Stimulated activated CD8-positive, alpha-beta memory T cell treated with anti-CD3 and anti-CD28 coated beads, Interleukin-12 subunit alpha, Interleukin-12 subunit beta, amount 100 ng/mL, for 24 hours (primary cell): ENCODE data around the gene PTPRT.

Experiments used
- DNase-seq: peaks from one replicate; pipeline ENCODE4 v3.0.0-alpha.2; 2020; ENCODE audit errors: extremely low read depth

Gene PTPRT

DNA sequence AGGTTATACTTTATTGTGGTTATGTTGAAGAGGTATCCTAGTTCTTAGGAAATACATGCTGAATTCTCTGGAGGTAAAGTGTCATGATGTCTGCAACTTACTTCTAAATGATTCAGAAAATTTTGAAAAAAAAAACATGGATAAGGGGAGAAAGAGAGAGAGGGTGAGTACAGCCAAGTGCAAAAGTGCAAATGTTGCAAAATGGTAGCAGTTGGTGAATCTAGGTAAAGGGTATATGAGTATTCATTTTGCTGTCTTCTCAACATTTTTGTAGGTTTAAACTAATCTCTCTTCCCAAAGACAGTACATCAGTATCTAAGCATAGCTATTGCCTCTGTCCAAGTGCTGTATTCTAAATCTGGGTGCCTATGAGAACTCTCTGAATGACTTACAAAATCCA is 992.1 kb downstream of the PTPRT start:
- no peak for DNase-seq

DNA sequence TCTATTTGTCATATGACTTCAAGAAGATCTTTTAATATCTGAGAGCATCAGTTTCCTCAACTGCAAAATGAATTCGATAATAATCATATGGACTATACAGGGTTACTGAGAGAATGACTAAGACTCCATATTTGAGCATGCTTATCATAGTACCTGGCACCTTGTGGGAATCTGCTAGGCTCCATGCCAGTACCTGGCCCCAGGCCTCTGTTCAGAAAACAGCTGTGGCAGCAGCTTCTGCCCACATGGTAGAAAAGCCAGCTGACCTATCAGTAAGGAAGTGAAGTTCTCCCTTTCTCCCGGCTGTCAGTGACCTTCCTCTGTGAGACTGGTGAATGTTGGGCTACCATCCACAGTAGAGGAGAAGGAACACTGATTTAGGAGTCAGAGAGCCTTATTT is 996.6 kb downstream of the PTPRT start:
- no peak for DNase-seq

DNA sequence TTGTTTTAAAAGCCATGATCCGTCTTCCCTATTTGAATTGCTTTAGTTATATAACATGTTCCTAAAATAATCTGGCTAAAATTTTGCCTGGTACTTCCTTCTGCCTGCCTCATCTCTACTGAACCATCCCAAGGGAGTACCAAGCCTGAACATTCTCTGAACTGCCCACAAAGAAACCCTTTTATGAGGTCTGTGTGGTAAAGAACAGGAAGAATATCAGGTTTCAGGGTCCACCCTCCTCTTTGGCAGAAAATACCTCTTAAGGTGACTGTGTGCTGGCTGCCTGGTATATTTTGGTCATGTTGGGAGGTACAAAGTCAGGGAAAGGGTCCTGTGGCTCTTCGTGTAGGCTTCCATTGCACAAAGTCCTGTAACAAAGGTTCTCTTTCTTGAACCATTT is 997.4 kb downstream of the PTPRT start:
- no peak for DNase-seq

DNA sequence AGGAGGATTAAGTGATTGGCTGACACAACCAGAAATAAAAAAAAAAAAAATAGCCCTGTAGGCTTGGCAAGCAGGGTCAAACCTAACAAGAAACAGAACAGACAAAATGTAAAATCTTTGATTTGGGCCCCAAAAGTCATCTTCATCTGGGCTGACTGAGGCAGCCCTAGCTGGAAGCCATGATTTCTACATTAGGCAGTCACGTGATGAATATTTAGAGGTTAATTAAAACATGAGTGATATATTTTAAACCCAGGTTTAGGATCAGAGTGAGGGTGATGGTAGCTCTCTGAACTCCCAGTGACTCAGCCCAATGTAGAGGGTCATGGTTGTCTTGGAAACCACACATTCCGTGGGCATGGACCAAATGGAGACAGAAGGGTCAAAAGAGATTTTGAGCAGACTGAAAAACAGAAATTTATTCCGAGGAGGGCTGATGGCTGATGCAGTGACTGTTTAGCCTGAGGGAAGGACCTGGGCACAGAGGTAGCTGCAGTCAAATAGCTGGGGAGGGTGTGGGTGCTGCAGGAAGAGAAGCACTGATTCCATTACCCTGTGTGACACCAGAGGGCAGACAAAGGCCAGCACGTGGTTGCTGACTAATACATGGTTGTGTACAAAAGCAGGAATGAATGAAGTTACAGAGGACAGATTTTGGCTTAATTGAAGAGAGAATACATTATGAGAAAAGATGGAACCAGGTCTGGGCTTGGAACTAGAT is 998.4 kb downstream of the PTPRT start:
- DNase-seq: no peak

DNA sequence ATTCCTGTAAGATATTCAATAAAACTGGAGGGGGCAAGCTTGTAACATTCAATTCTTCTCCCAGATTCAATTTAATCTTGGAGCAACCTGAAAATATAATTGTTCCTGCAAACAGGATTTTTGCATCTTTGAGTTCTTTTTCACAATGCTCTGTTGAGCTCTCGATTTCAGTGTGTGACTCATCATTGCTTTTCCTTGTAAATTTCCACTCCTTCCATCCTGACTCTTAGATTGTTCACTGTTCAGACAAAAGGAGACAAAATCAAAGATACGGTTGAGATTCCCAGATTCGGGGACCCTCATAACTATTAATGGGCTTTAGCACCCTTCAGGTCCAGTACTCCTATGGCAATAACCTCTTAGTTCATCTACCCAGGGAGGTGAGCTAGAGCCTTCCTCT is 999.6 kb downstream of the PTPRT start:
- no peak for DNase-seq

DNA sequence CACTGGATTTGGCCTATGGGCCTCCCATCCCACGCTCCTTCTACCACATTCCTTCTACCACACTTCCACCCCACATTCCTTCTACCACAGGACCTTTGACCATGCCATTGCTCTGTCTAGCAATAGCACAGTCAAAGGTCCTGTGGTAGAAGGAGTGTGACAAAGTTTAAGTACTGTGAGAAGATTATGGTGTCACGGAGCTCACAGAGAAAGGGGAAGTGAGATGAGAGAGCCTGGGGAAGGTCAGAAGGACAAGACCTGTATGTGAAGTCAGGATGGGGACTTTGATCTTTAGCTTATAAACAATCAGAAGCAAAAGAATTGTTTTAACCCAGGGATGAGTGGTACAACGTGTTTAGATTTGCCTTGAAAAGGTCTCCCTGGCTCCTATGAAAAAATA is 1003.4 kb downstream of the PTPRT start:
- DNase-seq: no peak

DNA sequence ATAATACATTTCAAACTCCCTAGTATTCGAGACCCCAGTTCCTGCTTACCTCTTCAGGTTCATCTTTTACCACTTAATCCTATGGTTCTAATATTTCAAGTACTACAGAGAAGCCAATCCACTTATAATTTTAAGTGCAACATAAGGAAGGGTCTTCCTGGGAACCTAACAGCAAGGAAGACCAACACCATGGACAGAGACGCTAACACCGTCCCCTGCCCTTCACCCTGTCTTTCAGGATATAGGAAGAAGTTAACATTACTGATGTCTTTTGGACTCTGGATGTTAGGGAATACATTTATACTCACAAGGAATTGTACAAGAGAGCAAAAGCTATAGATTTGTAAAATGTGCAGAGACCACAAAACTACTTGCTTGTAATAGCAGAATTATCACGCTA is 1006.6 kb downstream of the PTPRT start:
- DNase-seq: no peak

DNA sequence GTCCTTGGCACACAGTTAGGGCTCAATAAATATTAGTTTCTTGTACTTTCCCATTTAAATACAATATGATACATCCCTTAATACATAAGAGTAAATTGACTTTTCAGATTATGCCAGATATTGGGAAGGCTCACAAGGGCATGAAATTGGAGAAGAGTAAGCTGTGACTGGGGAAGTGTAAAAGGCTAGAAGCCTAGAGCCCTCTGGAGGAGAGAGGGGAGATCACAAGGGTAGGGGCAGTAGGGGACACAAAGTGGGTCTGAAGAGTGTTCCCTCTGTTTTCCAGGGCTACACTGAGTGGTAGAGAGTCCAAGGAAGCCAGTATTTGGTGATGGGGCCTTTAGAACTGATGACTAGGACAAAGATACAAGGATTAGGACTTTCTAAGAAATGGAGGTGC is 1008.6 kb downstream of the PTPRT start:
- DNase-seq: no peak

DNA sequence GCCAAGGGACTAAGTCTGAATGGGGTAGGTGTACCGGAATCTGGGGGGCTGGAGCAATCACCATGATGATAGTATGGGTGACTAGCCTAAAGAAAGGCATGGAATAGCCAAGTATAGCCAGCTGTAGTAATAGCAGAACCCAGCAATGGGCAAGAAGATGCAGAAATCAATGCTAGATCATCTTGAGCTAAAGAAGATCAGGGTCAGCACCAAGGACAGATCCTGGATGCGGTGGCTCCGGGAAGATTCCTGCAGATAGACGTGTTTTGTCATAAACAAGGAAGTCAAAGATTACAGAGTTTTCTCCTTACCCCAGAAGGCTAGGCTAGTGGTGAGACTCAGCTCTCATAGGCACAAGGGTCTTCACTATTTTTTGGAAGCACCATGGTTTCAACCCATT is 1009.9 kb downstream of the PTPRT start:
- no peak for DNase-seq

DNA sequence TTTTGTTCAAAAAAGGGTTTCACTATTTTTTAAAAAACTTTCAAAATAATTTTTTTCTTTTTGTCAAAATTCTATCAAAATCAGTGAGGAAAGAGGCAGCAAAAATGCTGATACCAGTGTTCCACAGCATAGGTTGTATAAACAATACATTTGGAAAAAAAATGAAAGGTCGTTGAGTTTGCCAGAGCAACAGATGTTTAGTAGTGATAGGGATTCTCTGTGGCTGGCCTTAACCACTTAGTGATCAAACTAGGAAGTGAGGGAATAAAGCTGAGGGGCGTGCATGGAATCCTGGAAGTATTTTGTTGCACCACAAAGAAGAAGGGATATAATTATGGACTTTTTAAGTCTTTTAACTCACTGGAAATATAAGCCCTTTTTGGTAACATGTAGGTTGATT is 1016.3 kb downstream of the PTPRT start:
- no peak for DNase-seq

DNA sequence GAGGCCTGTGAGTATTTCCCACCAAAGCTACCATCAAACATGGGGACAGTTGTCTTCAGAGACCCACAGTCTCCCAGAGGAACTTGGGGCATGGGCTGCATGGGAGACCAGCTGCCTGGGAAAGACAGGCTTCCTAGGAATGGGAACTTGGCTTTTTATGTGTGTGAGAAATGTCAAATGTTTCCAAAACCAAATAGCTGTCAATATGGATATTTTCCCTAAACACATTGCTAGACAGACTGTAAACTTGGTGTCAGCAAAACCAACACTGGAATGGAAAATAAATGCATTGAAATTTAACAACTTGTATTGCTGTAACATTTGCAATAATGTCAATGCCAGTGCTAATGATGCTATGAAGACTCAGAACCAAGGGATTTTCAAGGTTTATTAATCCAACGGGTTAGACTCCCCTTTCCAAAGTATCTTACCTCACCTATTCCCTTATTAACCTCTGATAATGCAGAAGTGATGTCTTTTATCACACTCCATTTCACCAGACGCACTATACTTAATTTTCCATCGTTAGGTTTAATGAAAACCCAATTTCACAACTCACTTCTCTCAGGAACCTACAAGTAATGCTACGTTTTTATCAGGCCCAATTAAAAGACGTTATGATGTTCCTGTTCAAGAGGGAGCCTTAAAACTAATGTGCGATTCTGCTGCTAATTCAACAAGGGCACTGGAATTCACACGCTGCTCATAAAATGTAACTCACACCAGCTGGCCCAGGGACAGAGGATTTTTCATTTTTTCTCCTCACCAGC is 1025.4 kb downstream of the PTPRT start:
- DNase-seq: no peak

DNA sequence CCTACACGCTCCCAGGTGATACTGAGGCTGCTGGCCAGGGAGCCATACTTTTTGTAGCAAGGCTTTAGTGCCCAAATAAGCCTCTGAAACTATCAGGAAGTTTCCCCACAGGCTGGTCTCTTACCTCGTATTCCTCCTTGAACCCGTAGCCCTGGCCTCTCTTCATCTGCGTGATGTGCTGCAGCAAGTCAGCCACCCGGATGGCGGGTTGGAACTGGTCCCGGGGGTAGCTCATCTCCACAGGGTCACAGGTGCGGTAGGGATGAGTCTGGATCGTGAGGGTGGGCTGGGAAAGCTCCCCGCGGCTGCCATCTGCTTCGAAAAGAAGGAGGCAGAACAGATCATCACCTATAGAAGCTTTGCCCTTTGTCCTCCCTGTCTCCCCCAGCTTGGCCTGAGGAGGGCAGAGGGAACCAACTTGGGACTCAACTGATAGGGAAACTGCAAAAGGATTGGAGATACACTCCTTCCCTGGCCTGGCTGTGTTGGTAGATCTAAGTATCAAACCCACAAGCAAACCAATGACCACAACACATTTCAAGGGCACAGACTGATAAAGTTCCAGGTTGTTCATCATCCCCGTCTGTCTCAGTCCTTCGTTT is 1028.4 kb downstream of the PTPRT start:
- DNase-seq: no peak

DNA sequence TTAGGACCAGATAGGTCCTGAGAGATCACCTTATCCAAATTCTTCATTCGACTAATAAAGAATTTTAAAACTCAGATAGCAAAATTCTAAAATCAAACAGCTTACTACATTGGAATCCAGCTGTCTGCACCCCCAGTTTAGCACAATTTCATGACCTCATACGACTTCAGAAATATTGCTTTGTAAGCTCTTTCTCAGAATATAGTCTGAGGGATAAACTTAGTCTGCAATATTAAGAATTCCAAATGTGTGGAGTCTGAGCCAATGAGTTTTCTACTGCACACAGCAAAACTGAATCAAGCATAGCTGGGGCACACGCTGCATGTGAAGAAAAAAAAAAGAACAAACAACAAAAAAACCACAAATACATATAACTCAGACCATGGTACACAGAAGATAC is 1029.9 kb downstream of the PTPRT start:
- DNase-seq: no peak

DNA sequence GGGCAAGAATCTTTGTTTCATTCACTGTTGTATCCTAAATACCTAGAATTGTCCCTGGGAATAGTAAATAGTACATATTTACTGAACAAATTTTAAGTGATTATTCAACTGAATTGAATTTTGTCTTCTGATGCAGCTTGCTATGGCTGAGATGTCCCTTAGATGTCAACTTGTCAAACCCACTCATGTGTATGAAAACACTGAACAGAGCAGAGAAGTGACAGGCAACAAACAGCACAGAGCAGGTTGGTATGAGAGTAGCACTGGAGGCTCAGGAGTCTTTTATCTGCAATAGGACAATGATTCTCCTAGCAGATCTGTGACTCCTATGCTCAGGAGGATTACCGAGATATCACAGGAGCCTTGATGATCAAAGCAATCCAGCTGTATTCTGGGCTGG is 1031.4 kb downstream of the PTPRT start:
- no peak for DNase-seq

DNA sequence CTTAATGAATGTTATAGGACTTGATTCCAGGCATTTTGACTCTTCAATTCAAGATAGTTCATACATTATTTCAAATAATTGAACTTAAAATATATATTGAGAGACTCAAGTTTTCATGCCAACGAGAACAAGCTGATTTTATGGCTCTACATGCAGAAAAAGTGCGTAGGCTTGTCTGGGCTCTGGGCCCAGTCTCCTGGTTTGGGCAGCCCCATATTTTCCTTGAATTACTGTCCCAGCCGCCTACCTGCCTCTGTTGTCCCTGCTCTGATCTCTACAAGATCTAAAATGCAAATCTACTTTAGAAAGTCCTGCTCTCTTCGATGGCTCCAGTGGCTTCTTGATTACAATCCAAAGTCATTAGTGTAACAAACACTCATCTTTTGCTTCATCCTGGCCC is 1034.1 kb downstream of the PTPRT start:
- no peak for DNase-seq

DNA sequence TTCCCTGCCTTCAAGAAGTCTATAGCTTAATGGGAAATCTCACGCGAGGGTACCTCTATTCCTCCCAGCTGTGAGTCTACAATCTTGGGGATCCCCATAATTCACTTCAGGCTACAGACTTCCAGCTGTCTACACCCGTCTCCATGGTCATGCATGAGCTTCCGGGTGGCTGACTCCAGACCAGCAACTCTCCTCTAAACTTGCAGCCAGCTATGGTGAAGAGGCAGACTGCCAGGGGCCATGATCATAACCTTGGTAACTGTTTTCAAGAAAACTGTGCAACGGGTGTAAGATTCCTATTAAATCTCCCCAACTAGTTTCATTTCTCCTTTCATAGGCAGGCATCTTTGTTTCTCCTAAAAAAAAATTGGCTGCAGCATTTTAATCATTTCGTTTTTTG is 1037.1 kb downstream of the PTPRT start:
- DNase-seq: no peak

DNA sequence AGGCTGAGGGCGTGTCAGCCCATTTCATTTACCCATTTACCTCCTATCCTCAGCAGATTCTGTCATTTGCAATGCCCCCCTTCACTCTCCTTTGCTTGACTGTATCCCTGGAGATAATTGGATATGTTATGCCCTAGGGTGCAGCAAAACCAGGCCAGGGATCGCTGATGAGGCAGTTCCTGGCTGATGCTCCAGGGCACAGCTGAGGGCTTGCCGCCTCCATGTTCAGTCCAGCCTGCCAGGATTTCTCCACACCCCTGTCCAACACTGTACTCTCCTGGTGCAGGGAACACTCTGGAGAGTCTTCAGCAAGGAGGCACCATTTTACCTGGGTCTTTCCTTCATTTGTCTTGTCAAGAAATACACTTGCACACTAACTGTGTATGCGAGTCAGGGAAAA is 1039.5 kb downstream of the PTPRT start:
- no peak for DNase-seq

DNA sequence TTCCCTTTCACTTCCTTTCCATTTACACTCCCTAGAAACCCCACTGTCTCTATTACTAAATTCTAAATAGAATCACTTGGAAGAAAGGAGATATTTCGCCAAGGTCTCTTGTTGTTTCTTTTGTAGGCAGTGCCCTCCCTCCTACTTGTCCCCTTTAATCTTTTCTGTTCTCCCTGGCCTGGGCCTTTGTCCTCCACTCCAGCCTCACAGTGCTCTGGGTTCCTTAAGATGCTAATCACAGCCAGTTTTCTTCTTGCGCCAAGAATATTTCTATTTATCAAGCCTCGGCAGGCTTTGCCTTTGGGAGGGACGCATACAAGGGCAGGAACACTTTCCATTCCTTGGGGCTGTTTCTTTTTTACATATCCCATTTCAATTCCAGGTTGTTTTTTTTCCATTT is 1051.0 kb downstream of the PTPRT start:
- no peak for DNase-seq

DNA sequence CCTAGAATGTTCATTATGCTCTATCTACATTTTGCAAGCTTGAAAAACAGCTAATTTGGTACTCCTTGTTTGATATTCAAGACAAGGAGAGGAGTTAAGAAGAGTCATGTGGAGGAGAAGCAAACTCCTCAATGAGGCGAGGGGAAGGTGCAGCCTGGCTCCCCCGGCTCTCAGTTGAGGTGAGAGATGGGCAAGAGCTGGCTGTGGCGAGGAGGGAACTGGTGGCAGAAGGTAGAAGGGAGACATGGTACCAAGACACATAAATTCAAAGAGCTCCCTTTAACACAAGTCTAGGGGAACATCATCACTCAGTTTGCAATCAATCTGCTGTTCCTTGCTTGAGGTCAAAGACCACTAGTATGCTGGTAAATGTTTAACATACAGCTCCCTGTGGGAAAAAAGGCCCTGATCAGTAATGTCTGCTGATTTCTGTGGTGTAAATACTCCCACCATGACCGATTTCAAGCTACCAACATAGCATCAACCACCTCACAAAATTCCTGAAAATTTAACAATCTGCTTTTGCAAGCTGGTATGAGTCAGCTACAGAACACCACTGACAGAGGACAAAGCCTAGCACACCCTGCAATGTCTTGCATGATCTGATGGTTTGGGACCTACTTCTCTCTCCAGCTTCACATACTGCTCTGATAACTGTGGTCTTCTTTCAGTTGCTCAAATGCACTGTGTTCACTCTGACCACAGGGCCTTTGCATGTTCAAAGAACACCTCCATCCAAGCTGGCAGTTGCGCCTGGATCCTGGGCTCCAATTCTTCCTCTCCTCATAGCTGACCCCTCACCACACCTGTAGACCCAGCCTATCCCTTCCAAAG is 1055.2 kb downstream of the PTPRT start:
- DNase-seq: no peak

DNA sequence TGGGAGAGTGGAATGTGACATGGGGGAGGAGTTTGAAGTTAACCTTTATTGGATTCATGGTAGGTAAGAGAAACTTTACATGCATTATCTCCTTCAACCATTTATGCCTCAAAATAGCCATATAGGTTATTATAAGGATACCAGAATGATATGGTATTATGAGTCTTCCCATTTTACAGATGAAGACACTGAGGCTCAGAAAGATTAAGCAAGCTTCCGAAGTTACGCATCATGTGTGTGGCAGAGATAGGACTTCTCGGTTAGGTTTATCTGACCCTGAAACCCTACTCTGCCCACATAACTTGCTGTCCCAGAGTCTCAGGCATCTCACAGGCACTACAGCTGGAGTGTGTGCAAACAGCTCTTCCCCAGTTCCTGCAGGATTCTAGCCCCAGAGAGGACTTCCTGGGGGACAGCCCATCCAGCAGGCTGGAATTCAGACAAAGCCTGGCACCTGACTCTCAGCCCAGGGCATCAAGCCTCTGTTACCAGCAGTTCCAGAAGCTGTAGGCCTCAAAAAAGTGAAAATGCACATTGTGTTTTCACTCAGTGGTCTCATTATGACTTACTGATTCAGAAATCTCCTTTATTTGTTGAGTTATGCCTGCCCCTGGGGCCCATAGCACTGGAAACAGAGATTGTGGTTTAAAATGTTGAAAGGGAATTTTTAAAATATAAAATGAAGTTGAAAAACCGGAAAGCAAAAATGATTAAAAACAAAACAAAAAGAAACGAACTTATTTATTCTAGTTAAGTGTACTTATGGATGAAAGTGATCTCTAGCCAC is 1058.7 kb downstream of the PTPRT start:
- no peak for DNase-seq

DNA sequence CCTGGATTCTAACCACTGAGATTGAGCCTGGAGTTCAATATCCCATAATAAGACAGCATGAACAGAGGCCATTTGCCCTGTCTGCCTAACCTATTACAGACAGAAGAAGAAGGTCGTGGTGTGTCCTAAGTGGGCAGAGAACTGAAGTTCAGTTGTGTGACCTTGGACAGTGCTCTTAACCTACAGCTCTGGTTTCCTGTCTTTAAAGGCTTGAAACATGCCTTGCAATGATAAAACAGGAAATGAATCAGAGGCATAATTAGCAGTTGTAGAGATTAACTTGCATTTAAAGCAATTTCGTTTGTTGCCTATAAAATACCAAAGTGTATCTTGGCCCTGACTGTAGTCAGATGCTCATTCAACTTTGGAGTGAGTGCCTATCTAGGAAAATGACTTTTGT is 1064.3 kb downstream of the PTPRT start:
- DNase-seq: no peak
